GM06990 (cell line): ENCODE results near the gene IQGAP3.
A peak's percentile ranks its signal among the peaks of the same experiment; 100 is the strongest.

Experiments
- DNase-seq: peaks from one replicate; pipeline ENCODE4 v3.0.0-alpha.2; 2011; ENCODE audit not compliant: insufficient read length; ENCODE audit errors: extremely low read depth
- H3K27me3 ChIP-seq: replicated peaks from 2 replicates; pipeline ENCODE4 v1.6.0; 2011; ENCODE audit warnings: low read length; ENCODE audit not compliant: control insufficient read depth, insufficient read depth
- H3K36me3 ChIP-seq: 2 replicates; pipeline ENCODE4 v1.5.1; 2011; ENCODE audit warnings: low read length; ENCODE audit not compliant: control insufficient read depth, insufficient read depth
- H3K4me3 ChIP-seq: replicated peaks from 2 replicates; pipeline ENCODE4 v1.5.1; 2011; ENCODE audit warnings: low read depth, mild to moderate bottlenecking, control low read depth, low read length
- CTCF ChIP-seq: IDR thresholded peaks from 2 replicates; pipeline ENCODE4 v1.5.1; 2011; ENCODE audit warnings: low read length, control low read depth, mild to moderate bottlenecking, inconsistent platforms; ENCODE audit not compliant: insufficient read depth, poor library complexity, severe bottlenecking

IQGAP3 gene

DNA sequence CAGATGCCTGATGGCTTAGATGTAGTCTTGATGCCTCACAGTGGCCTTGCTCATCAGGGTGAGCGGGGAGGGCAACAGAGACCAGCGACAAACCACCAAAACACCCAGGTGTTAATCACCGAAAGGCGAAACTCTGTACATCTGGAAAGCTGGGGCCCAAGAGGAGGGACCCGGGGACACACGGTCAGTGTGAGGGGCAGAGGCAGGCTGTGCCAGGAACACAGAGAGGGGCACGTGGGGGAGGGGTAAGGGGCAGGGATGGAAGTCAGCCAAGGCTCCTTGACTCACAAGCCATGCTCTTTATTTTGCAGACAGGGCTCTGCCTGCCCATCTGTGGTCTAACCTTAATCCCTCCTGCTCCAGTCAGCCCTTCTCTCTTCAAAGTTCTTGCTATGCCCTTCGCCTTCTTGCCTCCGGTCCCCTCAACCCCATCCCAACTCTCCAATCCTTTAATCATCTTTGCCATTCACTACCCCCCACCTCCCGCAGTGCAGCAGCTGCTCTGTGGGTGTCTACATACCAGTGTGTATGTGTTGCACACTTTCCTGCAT is 76.1 kb downstream of the IQGAP3 start:
- no peak for TF ChIP-seq CTCF
- H3K36me3 ChIP-seq = peaks cover 3% of the 10 kb centered on the region
- DNase-seq = peak; percentile 57
- peak overlapping the region; percentile 97 for H3K4me3 ChIP-seq
- H3K27me3 ChIP-seq = no peaks in the 10 kb centered on the region

DNA sequence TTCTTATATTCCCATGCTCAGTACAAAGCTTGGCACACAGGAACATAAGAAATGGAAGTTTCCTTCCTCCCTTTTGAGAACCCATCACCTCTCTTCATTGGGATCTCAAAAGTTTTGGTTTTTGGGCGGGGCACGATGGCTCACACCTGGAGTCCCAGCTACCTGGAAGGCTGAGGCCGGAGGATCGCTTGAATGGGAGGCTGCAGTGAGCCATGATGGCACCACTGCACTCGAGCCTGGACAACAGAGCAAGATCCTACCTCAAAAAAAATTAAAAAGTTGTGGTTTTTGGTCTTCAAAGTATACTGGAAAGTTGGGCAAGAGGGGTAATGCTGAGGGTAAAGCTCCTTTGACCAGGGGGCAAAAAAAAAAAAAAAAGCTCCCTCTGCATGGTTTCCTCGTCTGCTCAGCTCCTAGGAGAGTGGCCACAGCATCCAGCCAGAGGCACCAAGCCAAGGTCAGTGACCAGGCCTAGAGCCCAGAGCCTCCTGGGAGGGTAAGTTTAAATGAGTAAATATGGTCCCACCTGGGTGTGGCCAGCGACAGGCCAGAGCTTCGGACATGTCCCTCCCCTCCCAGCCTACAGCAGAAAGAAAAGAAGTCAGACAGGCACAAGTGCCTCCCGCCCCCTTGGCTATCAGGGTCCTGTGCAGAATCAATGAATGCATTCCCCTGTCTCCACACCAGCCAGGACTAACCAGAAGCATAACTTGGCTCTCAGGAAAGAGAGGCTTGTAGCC is 76.8 kb downstream of the IQGAP3 start:
- Histone ChIP-seq H3K36me3 (peaks cover 3% of the 10 kb centered on the region), H3K4me3 (peak overlapping the region; percentile 97), H3K27me3 (no peaks in the 10 kb centered on the region)
- no peak for DNase-seq
- TF ChIP-seq CTCF = no peak

DNA sequence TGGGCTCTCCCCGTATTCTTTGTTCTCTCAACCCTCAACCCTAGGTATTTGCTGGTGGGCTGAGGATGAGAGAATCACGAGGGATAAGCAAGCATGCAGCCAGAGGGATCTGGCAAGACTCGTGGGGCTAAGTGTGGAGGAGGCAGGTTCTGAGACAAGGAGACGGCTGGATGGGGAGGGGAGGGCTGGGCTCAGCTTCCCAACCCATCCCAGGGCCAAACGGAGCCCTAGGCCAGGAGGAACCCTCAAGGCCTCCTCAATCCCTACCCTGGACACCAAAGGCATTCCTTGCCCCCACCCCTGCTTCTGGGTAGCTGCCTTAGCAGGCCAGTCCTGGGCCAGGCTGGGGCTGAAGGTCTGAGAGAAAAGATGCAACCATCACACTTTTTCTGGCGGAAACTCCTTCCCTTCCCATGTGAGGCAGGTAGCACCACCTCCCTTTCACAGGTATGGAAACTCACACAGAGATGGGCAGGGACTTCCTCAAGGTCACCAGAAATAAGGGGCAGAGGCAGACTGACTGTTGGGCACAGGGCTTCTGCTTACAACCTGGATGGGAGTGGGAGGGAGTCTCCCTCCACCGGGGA is 78.0 kb downstream of the IQGAP3 start:
- H3K27me3 ChIP-seq = no peaks in the 10 kb centered on the region
- TF ChIP-seq CTCF = no peak
- no peak for DNase-seq
- no peak overlapping the region for H3K4me3 ChIP-seq
- peaks cover 3% of the 10 kb centered on the region for H3K36me3 ChIP-seq

DNA sequence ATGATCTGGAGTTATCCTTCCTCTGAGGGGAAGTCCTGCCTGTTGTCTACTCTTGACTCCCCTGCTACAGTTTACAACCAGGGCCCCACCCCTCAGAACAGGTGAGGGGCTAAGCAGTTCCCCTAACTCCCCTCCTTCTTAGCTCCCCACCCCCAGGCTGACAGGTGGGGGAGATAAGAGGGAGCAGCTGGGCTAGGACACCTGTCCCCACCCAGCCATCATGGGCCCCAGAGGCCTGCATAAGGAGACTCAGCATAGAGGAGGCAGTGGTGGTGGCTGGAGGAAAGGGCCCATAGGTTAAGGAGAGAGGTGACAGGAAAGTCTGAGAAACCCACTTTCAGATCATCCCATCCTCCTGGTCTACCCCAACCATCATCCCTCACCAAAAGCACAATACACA is 78.6 kb downstream of the IQGAP3 start:
- TF ChIP-seq CTCF = no peak
- Histone ChIP-seq H3K36me3 (peaks cover 3% of the 10 kb centered on the region), H3K4me3 (peak overlapping the region; percentile 58; the same call in 1 of the 2 replicates), H3K27me3 (no peaks in the 10 kb centered on the region)
- DNase-seq = no peak

DNA sequence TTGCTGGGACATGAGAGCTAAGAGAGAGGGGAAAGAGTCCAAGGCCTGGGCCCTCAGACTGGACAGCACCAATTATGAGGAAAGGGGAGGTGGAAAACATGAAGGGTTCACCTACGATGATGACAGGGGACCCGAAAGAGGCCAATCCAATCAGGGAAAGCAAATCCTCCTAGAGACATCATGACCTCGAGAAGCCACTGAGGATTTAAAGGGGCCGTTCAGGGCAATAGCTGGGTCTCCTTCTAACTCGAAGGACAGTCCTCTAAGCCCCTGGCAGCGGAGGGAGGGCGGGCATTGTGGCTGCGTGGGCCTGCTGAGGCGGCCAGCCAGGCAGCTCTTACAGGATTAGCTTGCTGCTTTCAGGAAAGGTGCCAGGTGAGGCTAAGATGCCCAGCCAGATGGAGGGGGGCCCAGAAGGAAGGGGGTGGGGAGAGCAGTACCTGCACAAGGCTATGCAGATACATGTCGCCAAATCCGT is 79.2 kb downstream of the IQGAP3 start:
- Histone ChIP-seq H3K27me3 (no peaks in the 10 kb centered on the region), H3K4me3 (peak overlapping the region; percentile 58), H3K36me3 (peaks cover 3% of the 10 kb centered on the region)
- DNase-seq = no peak
- TF ChIP-seq CTCF = no peak
